Measurements from ENCODE around the gene CEP104. TPM values are rescaled to one million over a fixed set of nuclear protein-coding genes. Genes with fewer than 3 reads are reported as not detected.

The CEP104 gene
- total RNA-seq, 1 donor from 2014 or later: 35.1 TPM

DNA sequence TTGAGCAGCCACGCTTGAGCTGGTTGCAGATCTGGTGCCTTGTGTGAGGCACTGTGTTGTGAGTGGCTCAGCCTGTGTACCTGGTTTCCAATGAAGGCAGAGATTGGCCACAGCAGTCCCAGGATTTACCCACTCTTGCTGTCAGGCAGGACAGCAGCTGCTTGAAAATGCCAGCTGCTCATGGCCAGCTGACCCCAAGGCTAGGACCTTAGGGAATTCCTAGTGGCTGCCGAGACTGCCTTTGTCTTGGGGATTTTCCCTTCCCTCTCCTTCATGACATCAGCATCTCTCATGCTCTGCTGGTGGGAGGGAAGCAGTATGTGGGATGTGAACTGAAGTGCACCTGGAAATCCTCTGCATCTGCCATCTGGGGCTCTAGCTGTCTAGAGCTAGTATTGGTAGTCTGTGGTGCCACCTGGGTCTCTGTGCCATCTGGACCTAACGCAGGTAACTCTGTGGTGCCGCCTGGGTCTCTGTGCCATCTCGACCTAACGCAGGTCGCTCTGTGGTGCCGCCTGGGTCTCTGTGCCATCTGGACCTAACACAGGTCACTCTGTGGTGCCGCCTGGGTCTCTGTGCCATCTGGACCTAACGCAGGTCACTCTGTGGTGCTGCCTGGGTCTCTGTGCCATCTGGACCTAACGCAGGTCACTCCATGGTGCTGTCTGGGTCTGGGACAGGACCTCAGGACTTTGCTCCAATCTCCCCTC is 56.9 kb downstream of the CEP104 start:
- DNase-seq (ENCODE audit: extremely low spot score, unreplicated experiment): no peak

DNA sequence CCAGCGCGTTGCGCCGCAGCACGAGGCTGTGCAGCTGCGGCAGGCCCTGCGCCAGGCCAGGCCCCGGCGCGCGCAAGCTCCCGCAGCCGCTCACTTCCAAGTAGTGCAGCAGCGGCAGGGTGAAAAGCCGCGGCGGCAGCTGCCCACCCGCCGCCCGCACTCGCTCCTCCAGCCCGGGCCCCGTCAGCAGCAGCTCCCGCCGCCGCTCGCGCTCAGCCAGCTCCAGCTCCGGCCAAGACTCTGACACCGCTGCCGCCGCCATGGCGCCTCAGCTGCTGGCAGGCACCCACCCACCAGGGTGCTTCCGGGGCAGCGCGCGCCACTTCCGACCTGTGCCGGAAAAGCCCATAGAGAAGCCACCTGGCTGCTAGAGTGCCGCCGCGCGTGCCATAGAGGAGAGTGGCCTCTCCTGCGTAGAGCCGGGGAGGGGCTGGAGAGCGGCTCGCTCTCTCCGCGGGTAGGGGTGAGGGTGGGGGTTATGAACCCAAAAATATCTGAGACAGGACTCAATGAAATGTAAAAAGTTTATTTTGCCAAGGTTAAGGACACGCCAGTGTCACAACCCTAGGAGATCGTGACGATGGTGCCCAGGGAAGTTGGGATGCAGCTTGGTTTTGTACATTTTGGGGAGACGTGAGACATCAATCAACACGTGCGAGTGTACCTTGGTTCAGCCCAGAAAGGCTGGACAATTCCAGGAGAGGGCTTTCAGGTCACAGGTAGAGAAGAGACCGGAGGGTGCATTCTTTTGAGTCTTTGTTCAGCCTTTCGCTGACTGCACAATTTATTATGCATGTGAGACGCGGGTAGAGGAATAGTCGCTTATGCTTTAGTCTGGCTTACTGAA is 60.6 kb downstream of the CEP104 start, which contains the start of gene LRRC47:
Gene LRRC47, minus strand, starts transcription at position 284 of the 847 bp plus-strand sequence. Its CDS starts 22 bp downstream, at position 262.
- Mint-ChIP-seq H3K4me1 (ENCODE audit: unreplicated experiment) (peaks cover 33% of the 10 kb centered on the region), H3K9me3 (ENCODE audit: unreplicated experiment) (no peaks in the 10 kb centered on the region), H3K36me3 (ENCODE audit: unreplicated experiment) (no peaks in the 10 kb centered on the region), H3K4me3 (ENCODE audit: unreplicated experiment) (peak within 1 kb of the TSS; percentile 93), H3K27me3 (ENCODE audit: unreplicated experiment) (peaks cover 5% of the 10 kb centered on the region), H3K27ac (ENCODE audit: unreplicated experiment) (peak within 1 kb of the TSS; percentile 92)
- DNase-seq (ENCODE audit: extremely low spot score, unreplicated experiment): peak; percentile 94
- TF ChIP-seq, protein P1, sequence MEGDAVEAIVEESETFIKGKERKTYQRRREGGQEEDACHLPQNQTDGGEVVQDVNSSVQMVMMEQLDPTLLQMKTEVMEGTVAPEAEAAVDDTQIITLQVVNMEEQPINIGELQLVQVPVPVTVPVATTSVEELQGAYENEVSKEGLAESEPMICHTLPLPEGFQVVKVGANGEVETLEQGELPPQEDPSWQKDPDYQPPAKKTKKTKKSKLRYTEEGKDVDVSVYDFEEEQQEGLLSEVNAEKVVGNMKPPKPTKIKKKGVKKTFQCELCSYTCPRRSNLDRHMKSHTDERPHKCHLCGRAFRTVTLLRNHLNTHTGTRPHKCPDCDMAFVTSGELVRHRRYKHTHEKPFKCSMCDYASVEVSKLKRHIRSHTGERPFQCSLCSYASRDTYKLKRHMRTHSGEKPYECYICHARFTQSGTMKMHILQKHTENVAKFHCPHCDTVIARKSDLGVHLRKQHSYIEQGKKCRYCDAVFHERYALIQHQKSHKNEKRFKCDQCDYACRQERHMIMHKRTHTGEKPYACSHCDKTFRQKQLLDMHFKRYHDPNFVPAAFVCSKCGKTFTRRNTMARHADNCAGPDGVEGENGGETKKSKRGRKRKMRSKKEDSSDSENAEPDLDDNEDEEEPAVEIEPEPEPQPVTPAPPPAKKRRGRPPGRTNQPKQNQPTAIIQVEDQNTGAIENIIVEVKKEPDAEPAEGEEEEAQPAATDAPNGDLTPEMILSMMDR (IDR thresholded peaks at IDR 0.05): no peak

More for the DNA sequence above, 56.9 kb downstream of the CEP104 start:
- TF ChIP-seq, protein P1 (IDR thresholded peaks at IDR 0.05): no peak
- Mint-ChIP-seq H3K36me3 (ENCODE audit: unreplicated experiment) (no peaks in the 10 kb centered on the region), H3K27me3 (ENCODE audit: unreplicated experiment) (peaks cover 27% of the 10 kb centered on the region), H3K4me3 (ENCODE audit: unreplicated experiment) (no peak overlapping the region), H3K9me3 (ENCODE audit: unreplicated experiment) (no peaks in the 10 kb centered on the region), H3K4me1 (ENCODE audit: unreplicated experiment) (peaks cover 16% of the 10 kb centered on the region), H3K27ac (ENCODE audit: unreplicated experiment) (no peak overlapping the region)

DNA sequence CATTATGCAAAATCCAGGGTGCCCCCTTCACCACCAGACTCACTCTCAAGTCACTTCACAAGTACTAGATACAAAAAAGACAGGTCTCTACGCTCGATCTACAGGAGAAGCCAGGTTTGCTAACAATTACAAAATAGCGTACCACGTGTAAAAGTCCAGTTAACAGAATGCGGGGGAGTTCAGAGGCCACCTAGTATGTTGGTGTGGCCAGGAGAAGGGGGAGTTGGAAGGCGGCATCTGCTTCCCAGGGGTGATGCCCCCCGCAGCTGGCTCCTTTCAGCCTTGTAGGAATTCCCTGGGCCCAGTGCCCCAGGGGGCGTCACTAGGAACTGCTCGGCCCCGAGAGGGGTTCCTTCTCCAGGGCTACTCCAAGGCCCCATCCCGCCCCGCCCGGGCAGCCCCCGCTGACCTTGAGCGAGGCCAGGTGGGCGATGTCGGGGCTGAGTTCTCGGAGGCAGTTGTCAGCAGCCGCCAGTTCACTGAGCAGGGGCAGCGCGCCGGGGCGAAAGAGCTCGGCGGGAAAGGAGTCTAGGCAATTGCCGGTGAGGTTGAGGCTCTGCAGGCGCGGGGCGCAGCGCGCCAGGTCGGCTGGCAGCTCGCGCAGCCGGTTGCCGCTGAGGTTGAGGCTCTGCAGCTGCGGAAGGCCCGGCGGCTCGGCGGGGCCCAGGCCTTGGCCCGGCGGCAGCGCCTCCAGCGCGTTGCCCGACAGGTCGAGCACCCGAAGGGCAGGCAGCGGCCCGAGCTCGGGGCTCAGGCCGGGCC is 61.4 kb downstream of the CEP104 start:
- Mint-ChIP-seq H3K4me3 (ENCODE audit: unreplicated experiment) (peak overlapping the region; percentile 80), H3K27me3 (ENCODE audit: unreplicated experiment) (peaks cover 3% of the 10 kb centered on the region), H3K4me1 (ENCODE audit: unreplicated experiment) (peaks cover 32% of the 10 kb centered on the region), H3K9me3 (ENCODE audit: unreplicated experiment) (no peaks in the 10 kb centered on the region), H3K36me3 (ENCODE audit: unreplicated experiment) (no peaks in the 10 kb centered on the region), H3K27ac (ENCODE audit: unreplicated experiment) (peak overlapping the region; percentile 58)
- TF ChIP-seq, protein P1 (IDR thresholded peaks at IDR 0.05): no peak
- DNase-seq (ENCODE audit: extremely low spot score, unreplicated experiment): no peak

DNA sequence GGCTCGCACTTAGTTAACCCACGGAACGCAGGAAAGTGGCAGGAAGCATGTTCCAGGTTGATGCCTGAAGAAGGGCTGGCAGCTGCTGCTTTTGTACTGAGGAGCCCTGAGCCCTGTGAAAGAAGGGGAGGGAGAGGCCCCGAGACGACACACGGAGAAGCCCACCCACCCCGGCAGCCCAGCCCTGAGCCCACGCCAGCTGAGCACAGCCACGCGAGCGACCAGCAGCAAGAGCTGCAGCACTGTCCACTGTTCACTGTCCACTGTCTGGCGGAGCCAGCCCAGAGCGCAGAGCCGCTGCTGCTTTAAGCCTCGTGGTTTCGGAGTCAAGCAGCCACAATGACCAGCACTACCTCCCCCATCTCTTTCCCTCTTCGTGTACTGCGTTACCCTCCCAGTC is 66.1 kb downstream of the CEP104 start:
- Mint-ChIP-seq H3K4me3 (ENCODE audit: unreplicated experiment) (no peak overlapping the region), H3K27ac (ENCODE audit: unreplicated experiment) (no peak overlapping the region), H3K9me3 (ENCODE audit: unreplicated experiment) (no peaks in the 10 kb centered on the region), H3K27me3 (ENCODE audit: unreplicated experiment) (no peaks in the 10 kb centered on the region), H3K4me1 (ENCODE audit: unreplicated experiment) (peaks cover 26% of the 10 kb centered on the region), H3K36me3 (ENCODE audit: unreplicated experiment) (peaks cover 6% of the 10 kb centered on the region)
- TF ChIP-seq, protein P1 (IDR thresholded peaks at IDR 0.05): no peak
- DNase-seq (ENCODE audit: extremely low spot score, unreplicated experiment): no peak

All from osteocyte (in vitro differentiated cells).